ENCODE measurements around the gene C2CD4A.

DNA sequence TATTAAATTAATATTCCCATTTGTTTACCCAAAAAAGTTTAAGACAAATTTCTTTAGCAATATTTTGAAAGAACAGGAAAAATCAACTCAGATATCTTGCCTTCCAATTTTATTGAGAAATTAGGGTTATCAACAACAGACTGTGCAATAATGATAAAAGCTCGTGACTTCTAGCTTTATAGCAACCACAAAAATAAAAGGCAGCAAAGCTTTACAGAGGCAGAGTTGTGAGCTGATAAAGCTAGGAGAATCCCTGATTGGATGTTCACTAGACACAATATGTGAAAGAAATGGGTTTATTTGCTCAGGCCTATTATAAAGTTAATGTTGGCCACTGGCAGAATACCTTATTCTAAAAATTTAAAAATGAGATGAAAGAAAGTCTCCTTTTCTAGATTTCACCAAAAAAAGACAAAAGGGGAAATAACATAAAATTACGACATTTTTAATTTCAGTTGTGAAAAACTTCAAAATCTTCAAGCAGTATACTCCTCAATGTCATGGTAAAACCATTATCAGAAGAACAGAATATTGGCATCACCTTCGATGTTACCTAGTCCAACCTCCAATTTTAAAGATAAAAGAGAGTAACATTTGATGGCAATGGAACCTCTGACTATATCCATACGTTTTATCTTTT, 9.3 kb upstream of the C2CD4A start:
- TF ChIP-seq, protein P1, sequence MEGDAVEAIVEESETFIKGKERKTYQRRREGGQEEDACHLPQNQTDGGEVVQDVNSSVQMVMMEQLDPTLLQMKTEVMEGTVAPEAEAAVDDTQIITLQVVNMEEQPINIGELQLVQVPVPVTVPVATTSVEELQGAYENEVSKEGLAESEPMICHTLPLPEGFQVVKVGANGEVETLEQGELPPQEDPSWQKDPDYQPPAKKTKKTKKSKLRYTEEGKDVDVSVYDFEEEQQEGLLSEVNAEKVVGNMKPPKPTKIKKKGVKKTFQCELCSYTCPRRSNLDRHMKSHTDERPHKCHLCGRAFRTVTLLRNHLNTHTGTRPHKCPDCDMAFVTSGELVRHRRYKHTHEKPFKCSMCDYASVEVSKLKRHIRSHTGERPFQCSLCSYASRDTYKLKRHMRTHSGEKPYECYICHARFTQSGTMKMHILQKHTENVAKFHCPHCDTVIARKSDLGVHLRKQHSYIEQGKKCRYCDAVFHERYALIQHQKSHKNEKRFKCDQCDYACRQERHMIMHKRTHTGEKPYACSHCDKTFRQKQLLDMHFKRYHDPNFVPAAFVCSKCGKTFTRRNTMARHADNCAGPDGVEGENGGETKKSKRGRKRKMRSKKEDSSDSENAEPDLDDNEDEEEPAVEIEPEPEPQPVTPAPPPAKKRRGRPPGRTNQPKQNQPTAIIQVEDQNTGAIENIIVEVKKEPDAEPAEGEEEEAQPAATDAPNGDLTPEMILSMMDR (IDR thresholded peaks at IDR 0.05; ENCODE audit: insufficient read depth, low read length), result no peak
- no peak for TF ChIP-seq GABPA (IDR thresholded peaks at IDR 0.05; ENCODE audit: low read depth)
- TF ChIP-seq POLR2AphosphoS5 (IDR thresholded peaks at IDR 0.05; ENCODE audit: low read depth), result no peak
- TF ChIP-seq, protein P2, sequence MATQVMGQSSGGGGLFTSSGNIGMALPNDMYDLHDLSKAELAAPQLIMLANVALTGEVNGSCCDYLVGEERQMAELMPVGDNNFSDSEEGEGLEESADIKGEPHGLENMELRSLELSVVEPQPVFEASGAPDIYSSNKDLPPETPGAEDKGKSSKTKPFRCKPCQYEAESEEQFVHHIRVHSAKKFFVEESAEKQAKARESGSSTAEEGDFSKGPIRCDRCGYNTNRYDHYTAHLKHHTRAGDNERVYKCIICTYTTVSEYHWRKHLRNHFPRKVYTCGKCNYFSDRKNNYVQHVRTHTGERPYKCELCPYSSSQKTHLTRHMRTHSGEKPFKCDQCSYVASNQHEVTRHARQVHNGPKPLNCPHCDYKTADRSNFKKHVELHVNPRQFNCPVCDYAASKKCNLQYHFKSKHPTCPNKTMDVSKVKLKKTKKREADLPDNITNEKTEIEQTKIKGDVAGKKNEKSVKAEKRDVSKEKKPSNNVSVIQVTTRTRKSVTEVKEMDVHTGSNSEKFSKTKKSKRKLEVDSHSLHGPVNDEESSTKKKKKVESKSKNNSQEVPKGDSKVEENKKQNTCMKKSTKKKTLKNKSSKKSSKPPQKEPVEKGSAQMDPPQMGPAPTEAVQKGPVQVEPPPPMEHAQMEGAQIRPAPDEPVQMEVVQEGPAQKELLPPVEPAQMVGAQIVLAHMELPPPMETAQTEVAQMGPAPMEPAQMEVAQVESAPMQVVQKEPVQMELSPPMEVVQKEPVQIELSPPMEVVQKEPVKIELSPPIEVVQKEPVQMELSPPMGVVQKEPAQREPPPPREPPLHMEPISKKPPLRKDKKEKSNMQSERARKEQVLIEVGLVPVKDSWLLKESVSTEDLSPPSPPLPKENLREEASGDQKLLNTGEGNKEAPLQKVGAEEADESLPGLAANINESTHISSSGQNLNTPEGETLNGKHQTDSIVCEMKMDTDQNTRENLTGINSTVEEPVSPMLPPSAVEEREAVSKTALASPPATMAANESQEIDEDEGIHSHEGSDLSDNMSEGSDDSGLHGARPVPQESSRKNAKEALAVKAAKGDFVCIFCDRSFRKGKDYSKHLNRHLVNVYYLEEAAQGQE (IDR thresholded peaks at IDR 0.05; ENCODE audit: insufficient replicate concordance, low read depth), result no peak

Data from HL-60 (cell line).